WTC11 (cell line): ENCODE measurements around the gene AGAP3. TPM values are rescaled to one million over a fixed set of nuclear protein-coding genes. Genes with fewer than 3 reads are reported as not detected.

Experiments used
- ATAC-seq: fragments of 200-7000 bp; cut with Tn5 transposase; 2 replicates; pipeline ENCODE4 v1.10.0; 2021; ENCODE audit warnings: mild to moderate bottlenecking, moderate library complexity
- CTCF ChIA-PET: fragments of 300-600 bp; sonication (Branson Sonifier 250); formaldehyde crosslinking; loops from one replicate; lab custom pipeline; 2021; ENCODE audit warnings: antibody characterized with exemption; lab: Charles Lee
- POLR2A ChIA-PET: fragments of 350-600 bp; sonication (Branson Sonifier 250); formaldehyde crosslinking; loops from one replicate; lab custom pipeline; 2021; ENCODE audit warnings: antibody characterized with exemption; lab: Charles Lee
- DNase-seq: peaks from one replicate; pipeline ENCODE4 v3.0.0; 2021; ENCODE audit warnings: low spot score
- H3K27ac Mint-ChIP-seq: 2 replicates; pipeline ENCODE4 v1.8.0; 2021; ENCODE audit warnings: mixed read lengths
- H3K27me3 Mint-ChIP-seq: 2 replicates; pipeline ENCODE4 v1.8.0; 2021; ENCODE audit warnings: low read depth, mild to moderate bottlenecking, moderate library complexity, mixed read lengths
- H3K36me3 Mint-ChIP-seq: 2 replicates; pipeline ENCODE4 v1.8.0; 2021; ENCODE audit warnings: mixed read lengths
- H3K4me1 Mint-ChIP-seq: 2 replicates; pipeline ENCODE4 v1.8.0; 2022; ENCODE audit warnings: mixed read lengths
- H3K4me3 Mint-ChIP-seq: 2 replicates; pipeline ENCODE4 v1.8.0; 2021; ENCODE audit warnings: mild to moderate bottlenecking, moderate library complexity, mixed read lengths
- H3K9me3 Mint-ChIP-seq: 2 replicates; pipeline ENCODE4 v1.8.0; 2021; ENCODE audit warnings: mixed read lengths
- ARID4B ChIP-seq: sonication (generic); formaldehyde crosslinking; IDR thresholded peaks from 2 replicates; pipeline ENCODE4 v1.8.0; 2023; ENCODE audit warnings: missing genetic modification reagents, mild to moderate bottlenecking, borderline replicate concordance
- CREM ChIP-seq: sonication (generic); formaldehyde crosslinking; IDR thresholded peaks from 2 replicates; pipeline ENCODE4 v1.8.1; 2022; ENCODE audit warnings: mild to moderate bottlenecking, missing genetic modification reagents, moderate library complexity
- CTCF ChIP-seq: fragments of 200-600 bp; IDR thresholded peaks from 2 replicates; pipeline ENCODE4 v1.8.0; 2022; ENCODE audit warnings: antibody characterized with exemption
- ERG ChIP-seq: fragments of 250-450 bp; sonication (Bioruptor Pico); IDR thresholded peaks from 2 replicates; pipeline ENCODE4 v1.8.0; 2021; ENCODE audit warnings: mild to moderate bottlenecking
- FOXP1 ChIP-seq: sonication (generic); formaldehyde crosslinking; IDR thresholded peaks from 2 replicates; pipeline ENCODE4 v1.8.0; 2022; ENCODE audit warnings: missing genetic modification reagents, mild to moderate bottlenecking, moderate library complexity, borderline replicate concordance
- IRF1 ChIP-seq: sonication (generic); formaldehyde crosslinking; IDR thresholded peaks from 2 replicates; pipeline ENCODE4 v1.8.0; 2023; ENCODE audit warnings: missing genetic modification reagents
- MAX ChIP-seq: sonication (generic); formaldehyde crosslinking; IDR thresholded peaks from 2 replicates; pipeline ENCODE4 v1.8.0; 2022; ENCODE audit warnings: mild to moderate bottlenecking, missing genetic modification reagents
- MYBL2 ChIP-seq: sonication (generic); formaldehyde crosslinking; IDR thresholded peaks from 2 replicates; pipeline ENCODE4 v1.8.1; 2023; ENCODE audit warnings: mild to moderate bottlenecking, moderate library complexity, missing genetic modification reagents
- NFATC4 ChIP-seq: fragments of 250-450 bp; sonication (Bioruptor Pico); IDR thresholded peaks from 2 replicates; pipeline ENCODE4 v1.9.0; 2021; ENCODE audit warnings: mild to moderate bottlenecking
- RELA ChIP-seq: sonication (generic); formaldehyde crosslinking; IDR thresholded peaks from 2 replicates; pipeline ENCODE4 v1.8.1; 2022; ENCODE audit warnings: missing genetic modification reagents, mild to moderate bottlenecking, borderline replicate concordance
- RORB ChIP-seq: fragments of 250-450 bp; sonication (Bioruptor Pico); IDR thresholded peaks from 2 replicates; pipeline ENCODE4 v1.9.0; 2021; ENCODE audit warnings: mild to moderate bottlenecking
- SP1 ChIP-seq: sonication (generic); formaldehyde crosslinking; conservative IDR thresholded peaks from 2 replicates; pipeline ENCODE4 v1.8.1; 2022; ENCODE audit warnings: missing genetic modification reagents
- TEAD4 ChIP-seq: sonication (generic); formaldehyde crosslinking; IDR thresholded peaks from 2 replicates; pipeline ENCODE4 v1.8.0; 2022; ENCODE audit warnings: mild to moderate bottlenecking, missing genetic modification reagents
- USF1 ChIP-seq: sonication (generic); formaldehyde crosslinking; IDR thresholded peaks from 2 replicates; pipeline ENCODE4 v1.8.0; 2022; ENCODE audit warnings: mild to moderate bottlenecking, missing genetic modification reagents
- ZBTB21 ChIP-seq: sonication (generic); formaldehyde crosslinking; IDR thresholded peaks from 2 replicates; pipeline ENCODE4 v1.8.1; 2023; ENCODE audit warnings: mild to moderate bottlenecking, missing genetic modification reagents, borderline replicate concordance
- ZNF121 ChIP-seq: sonication (generic); formaldehyde crosslinking; IDR thresholded peaks from 2 replicates; pipeline ENCODE4 v1.8.0; 2023; ENCODE audit warnings: missing genetic modification reagents
- total RNA-seq: library from RNA; stranded (reverse); gene quantifications from 3 replicates; pipeline ENCODE4 v1.2.3, GENCODE V29; 2021

The AGAP3 gene
- total RNA-seq, 1 experiment from 2014 or later, result 163 TPM

GRCh38 chr7:151123158-151123821 is 37.0 kb downstream of the AGAP3 start (continued):
- no peak for TF ChIP-seq IRF1
- no peak for TF ChIP-seq RORB

GRCh38 chr7:151123822-151124464 is 37.7 kb downstream of the AGAP3 start:
- H3K27me3 Mint-ChIP-seq, result peaks cover 5% of the 10 kb centered on the region; the same call in 1 of the 2 replicates
- H3K36me3 Mint-ChIP-seq, result peaks cover 36% of the 10 kb centered on the region
- peak overlapping the region; percentile 30 for H3K4me3 Mint-ChIP-seq
- TF ChIP-seq CTCF (peak; percentile 95), NFATC4 (CRISPR knock-in tag) (no peak), SP1 (peak; percentile 53; the same call in 1 of the 2 replicates), RELA (CRISPR knock-in tag) (no peak), MYBL2 (no peak), ARID4B (CRISPR knock-in tag) (0 out of 2 replicates have a peak, but pooled peaks have one; percentile 29), USF1 (CRISPR knock-in tag) (no peak), TEAD4 (CRISPR knock-in tag) (no peak), ZBTB21 (CRISPR knock-in tag) (no peak), CREM (no peak), MAX (CRISPR knock-in tag) (peak; percentile 37; the same call in 1 of the 2 replicates), ZNF121 (CRISPR knock-in tag) (peak; percentile 34), ERG (CRISPR knock-in tag) (no peak), FOXP1 (CRISPR knock-in tag) (0 out of 2 replicates have a peak, but pooled peaks have one; percentile 25)
- H3K27ac Mint-ChIP-seq, result peak overlapping the region; percentile 95
- H3K9me3 Mint-ChIP-seq, result no peaks in the 10 kb centered on the region
- CTCF ChIA-PET, result interaction anchor here (0.6 to 4.2 kb wide), 48 partner anchors 8 to 324 kb away, joined by 3 to 65 read pairs (median 4); partner anchors contain the start of genes ABCB8, ABCF2, AGAP3 and ASIC3
- POLR2A ChIA-PET, result interaction anchor here (1.0 kb wide), 1 partner anchor 47 kb away, joined by 3 read pairs; no protein-coding TSS in a partner anchor
- H3K4me1 Mint-ChIP-seq, result peaks cover 31% of the 10 kb centered on the region
- ATAC-seq (peak; percentile 70), DNase-seq (peak; percentile 93)
